H7 (cell line): Measurements from ENCODE around the gene HNF4A. TPM values are rescaled to one million over a fixed set of nuclear protein-coding genes. Genes with fewer than 3 reads are reported as not detected.

Experiments
- DNase-seq: peaks from one replicate; pipeline ENCODE4 v3.0.0; 2012
- H3K27me3 ChIP-seq: 2 replicates; pipeline ENCODE4 v1.6.0; 2011; ENCODE audit warnings: mild to moderate bottlenecking, low read length; ENCODE audit not compliant: control insufficient read depth, insufficient read depth
- H3K36me3 ChIP-seq: replicated peaks from 2 replicates; pipeline ENCODE4 v1.5.1; 2011; ENCODE audit warnings: low read length; ENCODE audit not compliant: control insufficient read depth, insufficient read depth
- H3K4me3 ChIP-seq: 2 replicates; pipeline ENCODE4 v1.5.1; 2011; ENCODE audit warnings: low read depth, mild to moderate bottlenecking, control low read depth, low read length, moderate library complexity; ENCODE audit not compliant: insufficient read depth
- total RNA-seq: library from RNA; depleted of rRNA; stranded (reverse); fragments of >200 nt; shearing (Covaris generic); gene quantifications from 2 replicates; pipeline ENCODE4 v1.2.3, GENCODE V29; 2014

Gene HNF4A
- total RNA-seq, 1 experiment from 2014 or later = 11.4 TPM

GRCh38 chr20:44392776-44393607, 37.5 kb downstream of the HNF4A start:
- Histone ChIP-seq H3K27me3 (peaks cover 3% of the 10 kb centered on the region; the same call in 1 of the 2 replicates), H3K4me3 (no peak overlapping the region), H3K36me3 (no peaks in the 10 kb centered on the region)
- peak; percentile 33 for DNase-seq

- no peaks in the 10 kb centered on the region for H3K36me3 ChIP-seq
- peak; percentile 17 for DNase-seq
- H3K27me3 ChIP-seq = peaks cover under 1% of the 10 kb centered on the region; the same call in 1 of the 2 replicates
- no peak overlapping the region for H3K4me3 ChIP-seq
Measured at GRCh38 chr20:44393608-44394451, 38.3 kb downstream of the HNF4A start.

- no peak for DNase-seq
- Histone ChIP-seq H3K27me3 (no peaks in the 10 kb centered on the region), H3K4me3 (no peak overlapping the region), H3K36me3 (no peaks in the 10 kb centered on the region)
Measured at GRCh38 chr20:44394452-44394701, 38.9 kb downstream of the HNF4A start.

DNA sequence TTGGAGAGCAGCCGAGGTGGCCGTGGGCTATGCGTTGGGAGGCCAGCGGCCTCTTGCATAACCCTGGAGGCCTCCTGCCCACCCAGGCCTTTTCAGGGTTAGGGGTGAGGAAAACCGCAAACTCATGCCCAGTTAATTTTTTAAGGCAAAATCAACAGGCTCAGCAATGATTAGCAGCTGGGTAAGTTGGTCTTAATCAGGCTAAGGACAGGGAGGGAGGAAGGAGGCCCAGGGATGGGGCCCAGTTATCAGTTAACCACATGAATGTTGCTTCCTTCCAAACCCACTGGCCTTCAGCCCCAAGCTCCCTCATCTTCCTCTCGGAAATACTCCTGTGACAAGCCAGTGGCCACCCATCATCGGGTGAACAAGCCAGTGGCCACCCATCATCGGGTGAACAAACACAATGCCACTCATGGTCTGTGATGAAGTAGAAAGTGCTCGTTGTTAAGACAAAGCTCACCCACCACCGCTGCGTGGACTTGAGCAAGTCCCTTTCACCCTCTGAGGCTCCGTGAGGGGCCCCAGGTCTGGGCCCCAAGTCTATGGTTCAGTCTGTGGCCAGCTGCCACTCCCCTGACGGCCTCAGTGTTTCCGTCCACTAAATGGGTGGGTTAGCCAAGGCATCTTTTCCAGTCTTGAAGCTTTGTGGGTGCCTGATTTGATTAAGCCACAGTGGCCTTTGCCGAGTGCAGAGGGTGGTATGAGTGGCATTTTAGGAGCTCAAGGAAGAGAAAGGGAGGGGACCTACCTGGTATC, 39.4 kb downstream of the HNF4A start:
- Histone ChIP-seq H3K36me3 (no peaks in the 10 kb centered on the region), H3K4me3 (no peak overlapping the region), H3K27me3 (no peaks in the 10 kb centered on the region)
- DNase-seq = peak; percentile 25

- Histone ChIP-seq H3K36me3 (no peaks in the 10 kb centered on the region), H3K4me3 (no peak overlapping the region), H3K27me3 (no peaks in the 10 kb centered on the region)
- DNase-seq = peak; percentile 23
Measured at GRCh38 chr20:44395461-44396340, 40.2 kb downstream of the HNF4A start.

GRCh38 chr20:44396369-44397130, 41.1 kb downstream of the HNF4A start:
- peak; percentile 42 for DNase-seq
- Histone ChIP-seq H3K4me3 (no peak overlapping the region), H3K27me3 (no peaks in the 10 kb centered on the region), H3K36me3 (no peaks in the 10 kb centered on the region)

DNA sequence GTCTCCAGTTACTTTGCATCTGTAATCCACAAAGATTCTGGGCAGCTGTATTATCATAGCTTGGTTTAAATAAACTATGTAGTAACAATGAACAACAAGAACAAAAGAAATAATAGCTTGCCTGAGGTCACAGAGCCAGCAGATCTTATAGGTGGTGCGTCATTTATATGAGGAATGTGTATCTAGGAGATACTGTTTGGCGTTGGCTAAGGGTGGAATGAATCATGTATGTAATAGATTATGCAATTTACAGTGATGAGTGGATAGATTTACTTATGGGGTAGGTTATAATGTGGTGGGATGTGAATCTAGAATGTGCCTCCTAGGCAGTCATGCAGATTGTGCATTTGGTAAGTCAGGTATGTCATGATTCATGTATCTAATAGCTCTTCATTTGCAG, 42.8 kb downstream of the HNF4A start:
- Histone ChIP-seq H3K4me3 (no peak overlapping the region), H3K27me3 (no peaks in the 10 kb centered on the region)
- peak; percentile 4 for DNase-seq

GRCh38 chr20:44399446-44399845, 43.9 kb downstream of the HNF4A start:
- no peak overlapping the region for H3K4me3 ChIP-seq
- DNase-seq = peak; percentile 22
- H3K36me3 ChIP-seq = no peaks in the 10 kb centered on the region
- H3K27me3 ChIP-seq = no peaks in the 10 kb centered on the region

More for the DNA sequence above, 42.8 kb downstream of the HNF4A start:
- H3K36me3 ChIP-seq = no peaks in the 10 kb centered on the region

GRCh38 chr20:44400671-44400969, 45.1 kb downstream of the HNF4A start:
- H3K27me3 ChIP-seq = no peaks in the 10 kb centered on the region
- no peak for DNase-seq
- H3K4me3 ChIP-seq = no peak overlapping the region
- no peaks in the 10 kb centered on the region for H3K36me3 ChIP-seq

DNA sequence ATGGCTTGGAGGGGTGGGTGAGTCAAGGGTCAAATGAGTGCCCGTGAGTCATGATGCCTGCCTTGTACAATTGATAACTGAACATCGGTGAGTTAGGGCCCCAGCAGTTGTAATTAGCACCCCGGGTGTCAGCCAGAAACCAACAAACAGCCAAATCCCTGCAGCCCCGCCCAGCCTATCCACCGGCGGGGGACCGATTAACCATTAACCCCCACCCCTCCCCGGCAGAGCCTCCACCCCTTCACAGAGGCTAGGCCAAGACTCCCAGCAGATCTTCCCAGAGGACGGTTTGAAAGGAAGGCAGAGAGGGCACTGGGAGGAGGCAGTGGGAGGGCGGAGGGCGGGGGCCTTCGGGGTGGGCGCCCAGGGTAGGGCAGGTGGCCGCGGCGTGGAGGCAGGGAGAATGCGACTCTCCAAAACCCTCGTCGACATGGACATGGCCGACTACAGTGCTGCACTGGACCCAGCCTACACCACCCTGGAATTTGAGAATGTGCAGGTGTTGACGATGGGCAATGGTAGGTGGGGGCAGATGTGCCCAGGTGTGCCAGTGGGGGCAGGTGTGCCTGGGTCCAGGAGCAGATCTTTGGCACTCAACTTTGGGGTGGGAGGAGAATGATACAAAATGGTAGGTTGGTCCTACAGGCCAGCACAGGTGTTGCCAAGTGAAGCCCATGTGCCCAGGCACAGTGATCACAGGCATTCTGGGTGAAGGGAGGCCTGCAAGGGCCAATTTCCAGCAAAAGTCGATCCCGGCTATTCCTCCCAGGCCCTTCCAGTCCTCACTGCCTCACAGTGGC, 45.7 kb downstream of the HNF4A start:
- Histone ChIP-seq H3K4me3 (no peak overlapping the region), H3K27me3 (no peaks in the 10 kb centered on the region), H3K36me3 (no peaks in the 10 kb centered on the region)
- peak; percentile 42 for DNase-seq

- Histone ChIP-seq H3K27me3 (no peaks in the 10 kb centered on the region), H3K4me3 (no peak overlapping the region)
- DNase-seq = no peak
Measured at GRCh38 chr20:44401770-44402390, 46.4 kb downstream of the HNF4A start.

GRCh38 chr20:44402391-44403193, 47.1 kb downstream of the HNF4A start:
- no peaks in the 10 kb centered on the region for H3K27me3 ChIP-seq
- no peaks in the 10 kb centered on the region for H3K36me3 ChIP-seq
- no peak overlapping the region for H3K4me3 ChIP-seq
- no peak for DNase-seq

More at GRCh38 chr20:44401770-44402390, 46.4 kb downstream of the HNF4A start:
- no peaks in the 10 kb centered on the region for H3K36me3 ChIP-seq
